Ovary (tissue), 9 donors: Measurements from ENCODE around the gene LRRC32. TPM values are rescaled to one million over a fixed set of nuclear protein-coding genes. Genes with fewer than 3 reads are reported as not detected.
A peak's percentile ranks its signal among the peaks of the same experiment; 100 is the strongest.

ENCODE experiments used
- DNase-seq, 5 donors: peaks; one replicate each; pipeline ENCODE4 v3.0.0-alpha.2; 2019 to 2020
- H3K27ac ChIP-seq, 2 donors: fragments of 200-600 bp; one replicate each; pipeline versions ENCODE4 v1.5.1 to v1.8.0; 2019 to 2022
- H3K27me3 ChIP-seq: fragments of 200-600 bp; one replicate; pipeline ENCODE4 v1.8.0; 2022
- H3K36me3 ChIP-seq: fragments of 200-600 bp; sonication (generic); one replicate; pipeline ENCODE4 v1.5.1; 2019
- H3K4me1 ChIP-seq: one replicate; pipeline ENCODE4 v1.8.1; 2013; ENCODE audit warnings: mild to moderate bottlenecking, moderate library complexity; ENCODE audit not compliant: insufficient read depth
- H3K4me3 ChIP-seq: fragments of 200-600 bp; sonication (generic); one replicate; pipeline ENCODE4 v1.5.1; 2017
- H3K9me3 ChIP-seq, 2 donors: fragments of 200-600 bp in 1 of 2; sonication (generic) in 1 of 2; one replicate each; pipeline versions ENCODE4 v1.5.1 to v1.8.1; 2013 to 2019; ENCODE audit warnings: mild to moderate bottlenecking in 1 of 2, moderate library complexity in 1 of 2
- EP300 ChIP-seq: sonication (generic); formaldehyde crosslinking; IDR thresholded peaks from one replicate; pipeline ENCODE4 v1.6.1; 2017; ENCODE audit warnings: antibody characterized with exemption
- POLR2A ChIP-seq: fragments of 450-650 bp; IDR thresholded peaks from one replicate; pipeline ENCODE4 v1.6.1; 2017; ENCODE audit warnings: antibody characterized with exemption, mild to moderate bottlenecking, moderate library complexity
- WGBS, 3 donors: extraction: QIAGEN DNeasy Blood & Tissue Kit in 1 of 3; methylation state at CpG; one replicate each; pipeline versions ENCODE4 v1.1.5 to v1.1.7; 2013 to 2017; 5-methylcytosine and 5-hydroxymethylcytosine counted together
- intact Hi-C, 4 donors: fragments of 100-400 bp; cut with DNase I; formaldehyde crosslinking; loops; one replicate each; pipeline versions ENCODE4 v1.11.0 to v1.15.1; 2022 to 2023
- polyA plus RNA-seq, 2 donors: library from polyadenylated mRNA; stranded (reverse); fragments of 200-250 nt in 1 of 2; fragments of 350-450 nt in 1 of 2; fragmentation: Illumina TruSeq in 1 of 2; extraction: RNeasy Lipid Tissue Mini Kit (QIAGEN cat#74804) in 1 of 2; gene quantifications; one replicate each; pipeline ENCODE4 v1.2.3, GENCODE V29; 2013 to 2014
- total RNA-seq, 7 donors: library from RNA; depleted of rRNA in 2 of 7; stranded (reverse); fragments of >200 nt in 2 of 7; fragmentation: NEBNext Ultra II Directional in 3 of 7; extraction: Animal tissue kit (Norgen Biotek cat#: 25700) in 3 of 7; gene quantifications; one replicate each; pipeline versions ENCODE4 v1.1.0 to v1.2.4, GENCODE V29; 2016 to 2023
- TF ChIP-seq, protein P1 (sequence below), 3 donors: fragments of 450-650 bp in 2 of 3; fragments of 200-600 bp in 1 of 3; IDR thresholded peaks; one replicate each; pipeline versions ENCODE4 v1.5.1 to v1.8.0; 2016 to 2022; ENCODE audit warnings: antibody characterized with exemption in 3 of 3, mild to moderate bottlenecking in 1 of 3
- donor health status: DM: no; HTN: no; CAD: no; lungs with moderate emphysema.
- donor health status: DM: no; HTN: no; CAD: no.
- donor health status: Bipolar disorder and iron deficiency.
- donor health status: DM: yes; HTN: yes; CAD: no.
- donor health status: DM: no; HTN: no; CAD: no.
- donor health status: DM: yes; HTN: yes; CAD: no.

The LRRC32 gene
- total and polyA plus RNA-seq, 9 donors = 3.2 to 47.1 (median 29.5) TPM

DNA sequence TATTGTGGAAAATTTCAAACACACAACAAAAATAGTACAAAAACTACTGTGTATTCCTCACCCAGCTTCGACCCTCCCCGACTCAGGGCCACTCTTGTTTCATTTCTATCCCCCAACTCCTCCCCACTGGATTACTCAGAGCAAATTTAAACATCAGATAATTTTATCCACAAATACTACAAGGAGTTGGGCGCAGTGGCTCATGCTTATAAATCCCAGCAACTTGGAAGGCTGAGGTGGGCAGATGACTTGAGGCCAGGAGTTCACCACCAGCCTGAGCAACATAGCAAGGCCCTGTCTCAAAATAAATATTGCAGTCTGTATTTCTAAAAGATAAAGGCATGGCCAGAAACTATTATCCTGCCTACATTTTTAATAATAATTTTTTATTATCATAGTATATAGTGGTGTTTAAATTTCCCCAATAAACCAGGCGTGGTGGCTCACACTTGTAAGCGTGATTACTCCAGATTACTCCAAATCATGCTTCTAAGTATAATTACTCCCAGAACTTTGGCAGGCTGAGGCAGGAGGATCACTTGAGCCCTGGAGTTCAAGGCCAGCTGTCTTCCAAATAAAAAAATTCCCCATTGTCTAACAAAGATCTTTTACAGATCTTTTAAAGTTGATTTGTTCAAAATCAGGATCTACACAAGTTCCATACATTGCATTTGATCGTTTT lies 39.8 kb downstream of the LRRC32 start:
- no peak overlapping the region for H3K4me3 ChIP-seq
- no peaks in the 10 kb centered on the region for H3K9me3 ChIP-seq
- peaks cover 14% of the 10 kb centered on the region for H3K4me1 ChIP-seq
- peak overlapping the region; percentile 52 to 68 for H3K27ac ChIP-seq
- 21 to 34% (median 30%) methylated on average over 6 of the region's 6 CpGs for WGBS, 3 donors
- no peaks in the 10 kb centered on the region for H3K36me3 ChIP-seq
- TF ChIP-seq EP300 (no peak), POLR2A (no peak)
- TF ChIP-seq, protein P1, sequence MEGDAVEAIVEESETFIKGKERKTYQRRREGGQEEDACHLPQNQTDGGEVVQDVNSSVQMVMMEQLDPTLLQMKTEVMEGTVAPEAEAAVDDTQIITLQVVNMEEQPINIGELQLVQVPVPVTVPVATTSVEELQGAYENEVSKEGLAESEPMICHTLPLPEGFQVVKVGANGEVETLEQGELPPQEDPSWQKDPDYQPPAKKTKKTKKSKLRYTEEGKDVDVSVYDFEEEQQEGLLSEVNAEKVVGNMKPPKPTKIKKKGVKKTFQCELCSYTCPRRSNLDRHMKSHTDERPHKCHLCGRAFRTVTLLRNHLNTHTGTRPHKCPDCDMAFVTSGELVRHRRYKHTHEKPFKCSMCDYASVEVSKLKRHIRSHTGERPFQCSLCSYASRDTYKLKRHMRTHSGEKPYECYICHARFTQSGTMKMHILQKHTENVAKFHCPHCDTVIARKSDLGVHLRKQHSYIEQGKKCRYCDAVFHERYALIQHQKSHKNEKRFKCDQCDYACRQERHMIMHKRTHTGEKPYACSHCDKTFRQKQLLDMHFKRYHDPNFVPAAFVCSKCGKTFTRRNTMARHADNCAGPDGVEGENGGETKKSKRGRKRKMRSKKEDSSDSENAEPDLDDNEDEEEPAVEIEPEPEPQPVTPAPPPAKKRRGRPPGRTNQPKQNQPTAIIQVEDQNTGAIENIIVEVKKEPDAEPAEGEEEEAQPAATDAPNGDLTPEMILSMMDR (IDR thresholded peaks at IDR 0.05) = no peak
- DNase-seq = peak in 1 of 5 donors; percentile 19
- no peaks in the 10 kb centered on the region for H3K27me3 ChIP-seq
- intact Hi-C loops = no loop called here

DNA sequence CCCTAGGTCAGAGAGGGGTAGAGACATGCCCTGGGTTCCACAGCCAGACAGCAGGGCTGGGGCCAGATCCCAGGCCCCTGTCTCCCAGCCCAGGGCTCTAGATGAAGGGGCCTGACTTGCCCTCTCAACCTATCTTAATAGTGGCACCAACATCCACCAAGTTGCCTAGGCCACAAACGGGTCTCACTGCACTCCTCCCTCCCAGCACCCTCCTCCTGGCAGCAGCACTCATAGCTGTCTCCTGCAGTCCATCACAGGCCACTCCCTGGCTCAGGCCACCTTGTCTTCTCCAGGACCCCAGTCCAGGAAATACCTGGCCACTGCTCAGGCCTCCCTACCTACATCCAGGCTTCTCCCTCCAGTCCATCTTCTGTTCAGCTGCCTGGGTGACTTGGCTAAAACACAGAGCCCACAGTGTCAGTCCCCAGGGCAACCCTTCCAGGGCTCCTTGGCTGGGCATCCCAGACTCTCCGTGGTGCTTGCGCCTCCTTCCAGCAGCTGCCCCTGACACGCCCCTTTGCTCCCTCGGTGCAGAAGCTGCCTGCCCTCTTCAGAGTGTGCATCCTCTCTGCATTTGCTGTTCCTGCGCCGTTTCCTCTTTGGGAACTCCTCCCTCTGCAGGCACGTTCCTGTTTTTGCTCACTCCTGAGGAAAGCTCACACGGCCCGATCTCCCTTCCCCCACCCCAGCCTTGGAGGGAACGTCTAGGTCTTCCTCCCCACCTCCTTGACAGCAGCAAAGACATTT lies 40.5 kb downstream of the LRRC32 start:
- no peaks in the 10 kb centered on the region for H3K9me3 ChIP-seq
- DNase-seq = peak; percentile 74 to 85 (median 76)
- 4 to 6% (median 4%) methylated on average over 11 of the region's 11 CpGs for WGBS, 3 donors

DNA sequence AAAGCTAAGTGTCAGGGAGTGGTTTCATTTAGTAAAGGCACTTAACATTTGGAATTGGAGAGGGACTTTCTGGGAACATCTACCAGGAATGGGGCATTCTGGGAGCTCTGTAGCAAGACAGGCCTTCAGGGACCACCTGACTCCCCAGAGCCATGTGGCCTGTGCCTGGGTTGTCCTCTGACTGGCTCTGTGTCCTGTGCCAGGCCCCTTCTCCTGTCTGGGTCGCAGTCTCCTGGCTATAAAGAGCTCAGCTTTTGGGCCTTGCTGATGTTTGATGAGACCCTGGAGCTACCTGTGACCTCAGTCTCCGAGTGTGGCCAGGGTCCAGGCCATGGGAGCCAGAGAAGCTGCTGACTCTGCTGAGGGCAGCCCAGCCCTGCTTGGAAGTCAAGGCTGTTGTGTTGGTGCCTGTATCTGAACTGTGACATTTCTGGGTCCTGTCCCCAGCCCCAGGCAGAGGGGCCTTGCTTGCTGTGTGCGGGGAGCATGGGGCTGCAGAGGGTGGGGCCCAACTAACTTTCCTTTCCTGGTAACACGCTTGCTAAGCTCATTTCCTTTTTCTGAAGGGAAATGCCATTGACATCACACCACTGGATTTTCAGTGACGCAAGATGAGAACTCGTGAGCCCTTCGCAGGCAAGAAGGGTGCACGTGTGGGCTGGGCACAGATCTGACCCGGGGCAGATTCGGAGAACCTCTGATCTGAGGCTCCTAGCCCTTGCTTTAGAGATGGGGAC lies 41.3 kb downstream of the LRRC32 start:
- 71 to 85% (median 77%) methylated on average over 10 of the region's 10 CpGs for WGBS, 3 donors
- Histone ChIP-seq H3K27ac (peak overlapping the region; percentile 52 to 68), H3K4me1 (peaks cover 14% of the 10 kb centered on the region), H3K27me3 (no peaks in the 10 kb centered on the region), H3K9me3 (no peaks in the 10 kb centered on the region), H3K36me3 (no peaks in the 10 kb centered on the region), H3K4me3 (no peak overlapping the region)
- TF ChIP-seq, protein P1 (IDR thresholded peaks at IDR 0.05) = no peak
- no peak for TF ChIP-seq POLR2A
- TF ChIP-seq EP300 = peak; percentile 52
- intact Hi-C loops = no loop called here
- peak in 2 of 5 donors; percentile 6 to 37 for DNase-seq

More for the DNA sequence above, 40.5 kb downstream of the LRRC32 start:
- intact Hi-C loops = no loop called here
- Histone ChIP-seq H3K36me3 (no peaks in the 10 kb centered on the region), H3K27ac (peak overlapping the region; percentile 52 to 68), H3K4me1 (peaks cover 14% of the 10 kb centered on the region), H3K4me3 (no peak overlapping the region), H3K27me3 (no peaks in the 10 kb centered on the region)
- TF ChIP-seq, protein P1 (IDR thresholded peaks at IDR 0.05) = peak in 2 of 3 donors; percentile 16 to 28
- no peak for TF ChIP-seq EP300

DNA sequence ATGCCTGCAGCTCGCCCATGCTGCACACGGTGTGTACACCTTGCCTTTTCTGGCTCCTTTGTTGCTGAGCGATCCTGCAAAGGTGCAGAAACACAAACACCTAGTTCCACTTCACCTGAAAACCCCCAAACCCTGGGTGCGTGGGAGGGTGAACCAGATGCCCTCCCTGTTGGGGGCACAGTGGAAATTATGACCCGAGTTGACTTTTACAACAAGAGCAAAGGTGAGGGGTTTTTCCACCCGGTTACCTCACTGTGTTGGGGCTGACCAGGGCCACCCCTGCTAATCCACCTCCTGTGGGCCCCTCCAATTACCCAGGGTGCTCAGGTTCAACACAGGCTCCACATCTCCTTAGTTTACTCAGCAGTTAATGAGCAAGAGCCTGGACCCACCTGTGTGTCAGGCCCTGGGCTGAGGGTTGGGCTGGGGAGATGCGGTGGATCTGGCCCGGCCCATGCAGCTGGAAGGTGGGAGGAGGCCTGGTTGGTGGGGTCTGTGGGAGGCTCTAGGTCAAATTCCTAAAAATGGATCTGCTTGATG lies 42.1 kb downstream of the LRRC32 start:
- peaks cover 14% of the 10 kb centered on the region for H3K4me1 ChIP-seq
- no peaks in the 10 kb centered on the region for H3K27me3 ChIP-seq
- 92 to 95% (median 93%) methylated on average over 8 of the region's 8 CpGs for WGBS, 3 donors
- H3K4me3 ChIP-seq = no peak overlapping the region
- intact Hi-C loops = no loop called here
- TF ChIP-seq EP300 = no peak
- TF ChIP-seq, protein P1 (IDR thresholded peaks at IDR 0.05) = no peak
- no peak for TF ChIP-seq POLR2A
- H3K36me3 ChIP-seq = no peaks in the 10 kb centered on the region
- peak overlapping the region in 1 of 2 donors; percentile 68 for H3K27ac ChIP-seq
- no peaks in the 10 kb centered on the region for H3K9me3 ChIP-seq
- DNase-seq = no peak
